ENCODE data around the gene NFYB.
"Not testable (repeated sequence)": the region's sequence is repeated elsewhere in the genome, so short reads cannot be mapped to it uniquely, and the experiment has no call there.

Gene NFYB

DNA sequence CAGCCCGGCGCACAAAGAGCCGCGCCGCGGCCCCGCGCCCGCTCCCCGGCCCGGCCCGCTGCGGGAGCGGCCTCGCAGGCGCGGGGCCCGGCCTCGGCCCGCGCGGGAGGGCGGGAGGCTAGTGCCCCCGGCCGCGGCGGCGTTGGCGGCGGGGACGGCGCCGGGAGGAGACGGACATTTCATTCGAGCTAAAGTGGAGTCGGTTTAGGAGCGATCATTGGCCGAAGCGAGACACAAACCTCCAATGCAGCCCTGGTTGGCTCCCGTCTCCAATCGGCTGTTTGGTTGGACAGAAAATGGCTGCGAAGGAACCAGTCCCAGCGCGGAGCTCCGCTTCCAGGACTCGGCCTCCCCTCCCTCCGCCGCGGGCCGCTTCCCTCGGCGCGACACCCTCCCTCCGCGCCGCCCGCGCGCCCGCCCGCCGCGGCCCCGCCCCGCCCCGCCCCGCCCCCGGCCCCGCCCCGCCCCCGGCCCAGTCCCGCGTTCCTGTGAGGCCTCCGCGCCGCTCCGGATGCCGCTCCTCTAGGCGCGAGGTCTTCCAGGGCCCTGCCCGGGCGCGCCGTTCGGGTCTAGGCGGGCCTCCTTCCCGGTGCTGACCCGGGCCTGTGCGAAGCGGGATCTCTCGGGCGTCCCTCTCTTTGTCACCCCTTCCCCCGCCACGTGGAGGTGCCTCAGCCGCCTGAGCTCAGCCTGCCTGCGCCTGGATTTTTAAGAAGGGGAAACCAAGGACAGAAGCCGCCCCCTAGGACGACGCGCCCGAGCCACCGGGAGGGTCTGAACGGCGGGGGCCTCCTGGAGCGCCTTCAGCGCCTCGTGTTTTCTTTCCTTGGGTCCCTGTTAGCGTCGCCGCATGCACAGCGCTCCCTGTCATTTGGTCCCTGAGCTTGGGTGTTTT is at the start of gene NFYB:
NFYB (minus strand) TSS at position 309 of the 895 bp plus-strand sequence. CDS start 2,757 bp downstream, outside the sequence.
- peak; percentile 78 for DNase-seq

DNA sequence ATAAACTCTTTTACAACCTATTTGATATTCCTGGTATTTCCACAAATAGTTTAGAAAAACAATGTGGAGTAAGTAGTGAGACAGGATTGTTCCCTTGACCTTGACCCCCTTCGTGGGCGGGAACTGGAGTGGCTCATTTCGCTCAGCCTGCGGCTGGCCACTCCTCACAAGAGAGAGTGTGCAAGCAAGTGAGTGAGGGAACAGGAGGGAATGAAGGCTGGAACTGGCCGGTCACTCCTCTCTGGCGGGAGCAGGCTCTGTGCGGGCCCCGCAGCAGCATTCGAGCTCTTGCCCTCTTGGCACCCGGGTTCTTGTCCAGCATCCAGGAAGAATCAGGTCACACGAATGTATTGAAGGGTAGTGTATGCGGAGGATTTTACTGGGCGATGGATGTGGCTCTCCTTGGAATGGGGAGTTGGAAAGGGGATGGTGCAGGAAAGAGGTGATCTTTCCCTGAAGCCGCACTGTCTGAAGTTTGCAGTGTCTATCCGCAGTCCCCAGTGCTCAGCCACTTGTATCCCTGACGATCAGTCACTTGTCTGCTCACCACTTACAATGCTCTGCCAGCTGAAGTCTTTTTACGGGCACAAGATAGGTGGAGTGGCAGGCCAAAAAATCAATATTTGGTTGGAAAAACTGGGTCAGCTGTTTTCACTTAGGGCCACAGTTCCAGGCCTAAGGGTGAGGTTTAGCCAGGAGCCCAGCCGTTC is 49.6 kb upstream of the NFYB start:
- peak; percentile 49 for DNase-seq

DNA sequence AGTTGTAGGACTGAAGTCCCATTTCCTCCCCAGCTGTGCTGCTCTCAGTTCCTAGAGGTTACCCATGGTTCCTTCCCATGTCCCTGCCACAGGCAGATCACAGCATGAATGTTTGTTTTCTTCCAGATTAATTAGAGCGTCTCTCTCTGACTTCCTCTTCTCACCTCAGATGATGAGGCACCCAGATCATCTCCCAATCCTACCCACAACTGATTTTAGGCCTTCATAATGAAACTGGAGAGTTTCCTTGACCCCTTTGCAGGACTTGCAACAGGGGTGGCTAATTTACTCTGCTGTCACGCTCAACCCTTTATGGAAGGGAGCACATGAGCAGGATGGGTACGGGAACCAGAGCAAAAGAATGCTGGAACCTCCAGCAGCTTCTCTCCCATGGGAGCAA is 45.4 kb upstream of the NFYB start:
- DNase-seq, result no peak

DNA sequence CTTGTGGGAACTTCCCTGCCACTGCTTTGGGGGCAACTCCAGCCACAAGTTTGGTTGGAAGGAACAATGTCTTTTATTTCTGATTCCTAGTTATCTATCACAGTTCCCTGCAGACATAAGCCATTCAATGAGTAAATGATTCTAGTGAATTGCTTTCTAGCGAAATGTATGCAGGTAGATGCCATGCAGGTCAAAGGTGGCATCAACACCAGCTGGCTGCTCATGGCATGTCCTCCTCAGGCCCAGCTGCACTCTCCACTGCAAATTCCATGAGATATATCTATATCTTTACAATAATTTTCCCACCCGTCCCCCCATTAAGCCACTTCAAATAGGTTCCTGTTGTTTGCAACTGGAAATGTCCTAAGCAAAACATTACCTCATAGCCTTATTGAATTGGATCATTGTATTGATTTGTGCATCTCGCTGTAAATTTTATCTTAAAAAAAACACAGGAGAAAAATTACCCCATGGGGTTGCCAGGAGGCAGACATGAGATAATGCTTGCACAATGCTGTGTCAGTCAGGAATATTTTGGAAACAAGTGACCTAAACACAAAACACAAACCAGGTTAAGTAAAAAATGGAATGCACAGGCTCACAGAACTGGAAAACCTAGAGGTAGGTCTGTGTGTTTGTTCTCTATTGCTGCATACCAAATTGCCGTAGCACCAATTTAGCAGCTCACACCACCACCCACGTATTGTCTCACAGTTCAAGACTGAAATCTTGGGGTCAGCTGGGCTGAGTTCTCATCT is 44.8 kb upstream of the NFYB start:
- no peak for DNase-seq

DNA sequence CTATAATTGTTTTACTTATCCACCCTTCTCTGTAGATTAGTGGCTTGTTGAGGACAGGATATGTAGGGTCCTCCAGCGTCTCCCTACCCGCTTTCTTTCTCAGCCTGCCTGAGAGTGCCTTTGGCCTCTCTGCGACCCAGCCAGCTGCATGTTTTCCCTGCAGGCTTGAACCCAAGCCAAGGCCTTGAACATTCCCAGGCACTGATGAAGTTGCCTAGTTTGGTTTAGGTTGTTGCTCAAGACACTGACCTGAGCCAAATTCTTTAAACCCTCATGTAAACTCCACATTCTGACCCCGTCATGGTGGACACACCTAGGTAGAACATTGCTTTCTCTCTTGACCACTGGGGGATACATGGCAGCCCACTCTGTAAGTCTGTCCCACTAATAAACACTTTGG is 44.1 kb upstream of the NFYB start:
- DNase-seq, result no peak

DNA sequence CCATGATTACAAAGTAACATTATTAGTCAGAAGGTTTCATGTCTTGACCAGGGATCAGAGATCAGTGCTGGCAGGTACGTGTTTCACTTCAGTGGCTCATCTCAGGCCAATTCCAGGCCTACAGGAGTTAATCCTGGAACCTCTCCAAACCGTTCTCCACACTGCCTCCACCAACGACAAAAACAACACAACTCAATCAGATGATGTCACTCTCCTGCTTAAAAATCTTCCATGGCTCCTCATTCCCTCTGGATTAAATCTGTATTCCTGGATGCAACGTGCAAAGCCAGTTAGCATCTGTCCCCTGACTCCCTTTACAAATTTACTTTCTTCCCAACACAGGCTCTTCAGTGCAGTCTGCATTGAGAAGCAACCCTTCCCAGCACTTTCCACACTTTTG is 43.3 kb upstream of the NFYB start:
- no peak for DNase-seq

DNA sequence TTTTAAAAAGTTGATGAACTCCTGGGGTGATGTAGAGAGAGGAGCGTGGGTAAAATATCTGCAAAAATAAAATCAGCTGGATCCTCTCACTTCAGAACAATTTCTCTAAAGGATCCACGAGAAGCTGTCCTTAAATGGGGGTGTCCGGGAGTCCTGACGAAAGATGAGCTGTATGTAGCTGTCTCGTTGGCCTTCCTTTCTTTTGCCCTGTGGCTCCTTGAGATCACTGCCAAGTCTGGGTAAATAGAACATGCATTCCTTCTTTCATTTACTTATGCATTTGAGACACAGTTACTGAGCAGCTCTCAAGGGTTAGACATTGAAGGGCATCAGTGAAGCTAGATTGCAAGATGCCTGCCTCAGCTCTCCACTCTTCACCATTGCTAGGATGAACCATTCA is 42.4 kb upstream of the NFYB start:
- no peak for DNase-seq

- DNase-seq, result no peak
These were observed 39.9 kb upstream of the NFYB start for GRCh38 chr12:104177663-104178501.

- DNase-seq, result no peak
These were observed 39.3 kb upstream of the NFYB start for GRCh38 chr12:104177336-104177662.

GRCh38 chr12:104175726-104176247 is 37.8 kb upstream of the NFYB start:
- DNase-seq, result no peak

DNA sequence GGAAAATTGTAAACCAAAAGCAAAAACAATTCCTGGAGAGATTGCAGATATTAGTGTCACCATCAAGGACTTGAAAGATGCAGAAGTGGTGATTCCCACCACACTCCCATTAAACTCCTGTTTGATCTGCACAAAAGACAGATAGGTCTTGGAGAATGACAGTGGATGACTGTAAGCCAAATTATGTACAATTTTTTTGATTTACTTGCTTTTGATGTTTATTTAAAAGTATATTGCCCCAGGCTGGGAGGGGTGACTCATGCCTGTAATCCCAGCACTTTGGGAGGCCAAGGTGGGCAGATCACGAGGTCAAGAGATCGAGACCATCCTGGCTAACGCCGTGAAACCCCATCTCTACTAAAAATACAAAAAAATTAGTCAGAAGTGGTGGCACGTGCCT is 35.8 kb upstream of the NFYB start:
- DNase-seq, result not testable (repeated sequence)

DNA sequence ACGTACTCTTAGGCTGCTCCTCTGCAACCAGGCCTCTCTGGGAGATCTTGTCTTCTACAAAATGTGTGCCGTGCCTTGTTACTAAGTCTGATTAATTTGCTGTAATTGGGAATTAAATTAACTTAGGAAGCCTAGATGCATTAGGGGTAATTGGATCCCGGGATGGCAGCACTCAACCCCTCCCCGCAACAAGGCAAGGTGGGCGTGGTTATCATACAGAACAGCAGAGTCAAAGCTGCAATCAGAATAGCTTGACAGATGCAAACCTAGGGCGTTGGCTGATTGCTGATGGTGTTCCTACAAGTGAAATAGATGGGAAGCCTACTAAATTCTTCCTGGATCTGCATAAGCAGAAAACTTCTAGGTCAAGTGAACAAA is 34.5 kb upstream of the NFYB start:
- DNase-seq, result no peak

DNA sequence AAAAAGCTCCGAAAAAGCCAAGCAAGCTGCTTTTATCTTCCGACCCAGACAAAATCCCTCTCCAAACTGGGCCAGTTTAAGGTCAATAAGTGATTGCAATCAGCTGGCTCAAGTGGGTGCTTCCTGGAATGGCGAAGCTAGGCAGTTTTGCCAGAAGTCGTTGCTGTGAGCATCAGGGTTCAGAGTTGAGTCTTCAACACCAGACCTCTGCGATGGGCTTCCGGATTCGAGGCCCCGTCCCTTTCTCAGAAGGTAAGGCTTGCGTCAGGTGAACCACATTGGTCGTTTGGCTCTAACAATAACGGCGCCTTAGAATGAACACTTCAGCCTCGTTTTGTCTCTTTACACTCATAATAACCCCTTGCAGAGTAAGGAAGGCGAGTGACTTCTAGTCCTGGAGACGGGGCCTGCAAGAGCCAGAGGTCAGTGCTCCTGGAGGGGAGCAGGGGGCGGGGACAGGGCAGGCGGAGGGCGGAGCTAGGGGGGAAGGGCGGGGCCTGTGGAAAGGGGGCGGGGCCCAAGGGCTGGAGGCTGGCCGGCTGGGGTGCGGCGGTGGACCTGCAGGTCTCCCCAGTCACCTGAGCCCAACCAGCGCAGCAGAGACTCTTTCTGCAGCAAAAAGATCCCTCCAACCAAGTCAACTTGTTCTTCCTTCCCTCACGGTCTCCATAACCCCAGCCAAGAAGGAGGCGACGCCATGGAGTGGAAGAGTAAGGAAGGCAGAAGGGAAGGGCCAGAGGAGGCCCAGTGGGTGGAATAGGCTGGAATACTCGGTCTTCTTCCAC is 34.0 kb upstream of the NFYB start:
- DNase-seq, result peak; percentile 35

DNA sequence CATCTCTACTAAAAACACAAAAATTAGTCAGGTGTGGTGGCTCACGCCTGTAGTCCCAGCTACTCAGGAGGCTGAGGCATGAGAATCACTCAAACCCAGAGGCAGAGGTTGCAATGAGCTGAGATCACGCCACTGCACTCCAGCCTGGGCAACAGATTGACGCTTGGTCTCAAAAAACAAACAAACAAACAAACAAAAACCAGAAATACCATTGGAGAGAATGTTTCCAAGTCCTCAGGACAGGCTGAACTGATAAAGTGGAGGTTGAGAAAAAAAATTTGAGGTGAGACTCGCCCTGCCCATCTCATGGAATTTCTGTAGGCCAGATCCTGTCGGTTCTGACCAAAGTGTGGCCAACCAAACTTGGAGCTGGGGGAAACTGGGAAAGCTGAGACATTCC is 30.6 kb upstream of the NFYB start:
- no peak for DNase-seq

GRCh38 chr12:104167519-104168458 is 29.8 kb upstream of the NFYB start:
- no peak for DNase-seq

DNA sequence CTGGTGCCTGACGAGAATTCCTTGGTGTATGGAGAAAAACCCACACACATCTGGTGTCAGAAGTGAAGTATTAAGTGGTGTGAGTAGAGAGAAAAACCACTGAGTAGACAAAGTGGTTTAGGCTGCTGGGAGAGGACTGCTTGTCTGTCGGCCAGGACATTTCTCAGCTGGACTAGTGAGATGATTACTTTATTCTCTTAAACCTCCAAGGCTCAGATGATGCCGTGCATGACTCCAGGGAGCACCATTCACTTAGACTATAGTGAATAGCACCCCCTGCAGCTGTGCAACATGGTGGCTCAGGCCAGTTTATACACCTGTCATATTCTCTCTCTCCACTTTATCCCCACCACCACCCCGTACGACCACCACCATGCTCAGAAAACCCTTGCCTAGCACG is 28.5 kb upstream of the NFYB start:
- no peak for DNase-seq

GRCh38 chr12:104165801-104166200 is 27.8 kb upstream of the NFYB start:
- DNase-seq, result no peak

GRCh38 chr12:104164634-104165033 is 26.6 kb upstream of the NFYB start:
- no peak for DNase-seq

GRCh38 chr12:104163631-104164030 is 25.6 kb upstream of the NFYB start:
- DNase-seq, result no peak

DNA sequence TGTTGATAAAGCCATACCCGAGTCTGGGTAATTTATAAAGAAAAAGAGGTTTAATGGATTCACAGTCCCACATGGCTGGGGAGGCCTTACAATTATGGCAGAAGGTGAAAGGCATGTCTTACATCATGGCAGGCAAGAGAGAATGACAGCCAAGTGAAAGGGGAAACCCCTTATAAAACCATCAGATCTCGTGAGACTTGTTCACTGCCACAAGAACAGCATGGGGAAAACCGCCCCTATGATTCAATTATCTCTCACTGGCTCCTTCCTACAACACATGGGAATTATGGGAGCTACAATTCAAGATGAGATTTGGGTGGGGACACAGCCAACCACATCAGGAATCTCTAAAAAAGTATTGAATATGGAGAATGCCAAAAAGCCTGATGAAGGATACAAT is 25.0 kb upstream of the NFYB start:
- DNase-seq, result not testable (repeated sequence)
